CD4-positive, alpha-beta T cell treated with Interleukin-6 at 100 ng/mL for 8 hours (primary cell): ENCODE measurements around the gene PIH1D1.
A peak's percentile ranks its signal among the peaks of the same experiment; 100 is the strongest.
"Not testable (repeated sequence)": the region's sequence is repeated elsewhere in the genome, so short reads cannot be mapped to it uniquely, and the experiment has no call there.

Source experiments
- DNase-seq: peaks from one replicate; pipeline ENCODE4 v3.0.0-alpha.2; 2020; ENCODE audit warnings: mixed read lengths, low spot score

PIH1D1 gene

DNA sequence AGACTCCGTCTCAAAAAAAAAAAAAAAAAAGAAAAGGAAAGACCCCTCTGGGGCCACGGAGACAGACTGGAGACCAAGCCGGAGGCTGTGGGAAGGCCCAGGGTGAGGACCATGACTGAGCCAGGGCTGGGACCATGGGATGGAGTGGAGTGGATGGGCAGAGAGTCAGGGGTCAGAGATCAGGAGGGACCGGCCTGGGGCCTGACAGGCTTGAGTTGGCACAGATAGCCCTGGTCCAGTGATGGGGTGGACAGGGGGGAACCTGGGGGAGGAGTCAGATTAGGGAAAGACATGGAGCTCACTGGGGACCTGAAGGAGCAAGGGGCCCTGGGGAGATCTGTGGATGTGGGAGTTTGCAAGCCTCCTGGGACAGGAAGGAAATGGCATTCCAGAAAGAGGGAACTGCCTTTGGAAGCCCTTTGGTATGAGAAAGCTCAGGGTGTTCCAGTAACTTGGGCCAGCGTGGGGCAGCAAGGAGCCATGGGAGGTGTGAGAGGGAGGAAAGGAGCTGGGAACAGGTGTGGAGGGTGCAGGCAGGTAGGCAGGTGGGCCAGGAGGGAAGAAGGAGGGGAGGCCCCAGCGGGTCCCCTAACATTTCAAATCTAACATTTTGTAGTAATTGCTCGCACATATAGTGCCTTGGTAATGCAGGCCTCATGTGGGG lies 29.5 kb upstream of the PIH1D1 start:
- no peak for DNase-seq

DNA sequence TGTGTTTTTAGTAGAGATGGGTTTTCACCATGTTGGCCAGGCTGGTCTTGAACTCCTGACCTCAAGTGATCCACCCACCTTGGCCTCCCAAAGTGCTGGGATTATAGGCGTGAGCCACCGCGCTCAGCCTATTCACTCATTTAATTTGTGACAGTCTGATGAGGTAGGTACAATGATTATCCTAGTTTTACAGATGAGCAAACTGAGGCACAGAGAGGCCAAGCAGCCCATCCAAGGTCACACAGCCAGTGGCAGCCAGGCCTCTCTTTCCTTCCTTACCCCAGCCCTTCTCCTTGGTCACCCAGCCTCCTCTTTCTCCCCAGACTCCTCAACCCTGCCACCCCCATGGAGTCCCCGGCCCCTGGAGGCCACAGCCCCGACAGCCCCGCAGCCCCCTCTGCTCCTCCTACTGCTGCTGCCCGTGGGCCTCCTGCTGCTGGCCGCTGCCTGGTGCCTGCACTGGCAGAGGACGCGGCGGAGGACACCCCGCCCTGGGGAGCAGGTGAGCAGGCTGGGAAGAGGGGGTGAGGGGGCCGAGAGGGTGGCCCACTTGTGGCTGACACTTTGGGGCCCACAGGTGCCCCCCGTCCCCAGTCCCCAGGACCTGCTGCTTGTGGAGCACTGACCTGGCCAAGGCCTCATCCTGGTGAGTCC lies 28.5 kb upstream of the PIH1D1 start:
- DNase-seq: no peak

DNA sequence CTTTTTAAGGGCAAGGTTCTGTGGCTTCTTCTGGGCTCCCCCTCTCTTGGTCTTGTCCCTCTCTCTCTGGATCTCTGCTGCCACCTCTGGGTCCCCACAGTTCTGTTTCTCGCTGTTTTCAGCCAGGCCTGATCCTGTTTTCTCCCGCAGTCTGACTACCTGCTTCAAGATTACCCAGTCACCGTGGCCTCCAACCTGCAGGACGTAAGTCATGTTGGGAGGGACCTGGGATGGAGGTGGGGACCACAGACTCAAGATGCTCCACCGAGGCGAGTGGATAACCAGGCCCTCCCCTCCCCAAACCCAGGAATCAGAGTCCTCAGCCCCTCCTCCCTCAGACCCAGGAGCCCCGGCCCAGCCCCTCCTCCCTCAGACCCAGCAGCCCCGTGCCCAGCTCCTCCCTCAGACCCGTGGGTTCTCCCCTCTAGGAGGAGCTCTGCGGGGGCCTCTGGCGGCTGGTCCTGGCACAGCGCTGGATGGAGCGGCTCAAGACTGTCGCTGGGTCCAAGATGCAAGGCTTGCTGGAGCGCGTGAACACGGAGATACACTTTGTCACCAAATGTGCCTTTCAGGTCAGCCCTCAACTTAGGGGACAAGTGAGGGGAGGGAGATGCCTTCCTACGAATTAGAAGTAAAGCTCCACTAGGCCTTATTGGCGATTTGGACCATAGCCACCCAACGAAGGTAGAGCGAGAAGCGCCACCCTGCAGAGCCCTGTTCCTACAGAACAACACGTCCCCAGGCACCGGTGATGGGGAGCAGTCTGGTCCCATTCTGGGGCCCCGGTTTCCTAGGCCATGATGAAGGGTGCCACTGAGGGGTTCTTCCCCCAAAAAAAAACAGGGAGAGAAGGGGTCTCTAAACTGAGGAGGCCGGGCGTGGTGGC lies 24.6 kb upstream of the PIH1D1 start:
- peak; percentile 71 for DNase-seq

DNA sequence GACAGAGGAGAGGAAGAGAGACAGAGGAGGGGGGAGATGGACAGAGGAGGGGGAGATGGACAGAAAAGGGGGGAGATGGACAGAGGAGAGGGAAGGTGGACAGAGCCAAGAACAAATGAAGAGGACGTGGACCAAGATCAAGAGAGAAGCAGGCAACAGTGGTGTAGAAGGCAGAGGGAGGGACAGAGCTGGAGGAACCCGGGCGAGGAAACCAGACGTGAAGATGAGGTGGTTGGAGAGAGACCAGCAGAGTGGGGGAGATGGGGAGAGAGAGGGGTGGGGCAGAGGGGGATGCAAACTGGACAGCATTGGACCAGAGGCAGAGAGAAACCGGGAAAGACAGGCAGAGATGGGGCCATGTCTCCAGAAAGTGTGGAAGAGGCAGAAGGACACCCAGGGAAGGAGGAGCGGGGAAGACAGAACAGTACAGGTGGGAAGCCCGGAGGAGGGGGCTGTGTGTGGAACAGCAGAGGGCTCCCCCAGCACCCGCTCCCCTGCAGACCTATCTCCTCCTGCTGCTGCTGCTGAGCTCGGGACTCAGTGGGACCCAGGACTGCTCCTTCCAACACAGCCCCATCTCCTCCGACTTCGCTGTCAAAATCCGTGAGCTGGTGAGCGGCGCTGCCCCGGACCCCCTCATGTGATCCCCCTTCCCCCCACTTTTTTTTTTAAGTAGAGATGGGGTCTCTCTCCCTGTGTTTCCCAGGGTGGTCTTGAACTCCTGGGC lies 23.7 kb upstream of the PIH1D1 start:
- DNase-seq: peak; percentile 9

DNA sequence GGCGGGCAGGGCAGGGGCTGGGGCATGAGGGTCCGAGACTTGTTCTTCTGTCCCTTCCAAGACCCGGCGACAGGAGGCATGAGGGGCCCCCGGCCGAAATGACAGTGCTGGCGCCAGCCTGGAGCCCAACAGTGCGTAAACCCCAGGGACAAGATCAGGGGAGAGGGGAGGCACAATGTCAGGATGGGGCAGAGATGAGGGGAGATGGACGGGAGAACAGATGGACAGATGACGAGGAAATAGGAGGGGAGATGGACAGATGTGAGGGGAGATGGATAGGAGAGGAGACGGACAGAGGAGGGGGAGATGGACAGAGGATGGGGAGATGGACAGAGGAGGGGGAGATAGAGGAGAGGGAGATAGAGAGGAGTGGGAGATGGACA lies 22.9 kb upstream of the PIH1D1 start:
- no peak for DNase-seq

DNA sequence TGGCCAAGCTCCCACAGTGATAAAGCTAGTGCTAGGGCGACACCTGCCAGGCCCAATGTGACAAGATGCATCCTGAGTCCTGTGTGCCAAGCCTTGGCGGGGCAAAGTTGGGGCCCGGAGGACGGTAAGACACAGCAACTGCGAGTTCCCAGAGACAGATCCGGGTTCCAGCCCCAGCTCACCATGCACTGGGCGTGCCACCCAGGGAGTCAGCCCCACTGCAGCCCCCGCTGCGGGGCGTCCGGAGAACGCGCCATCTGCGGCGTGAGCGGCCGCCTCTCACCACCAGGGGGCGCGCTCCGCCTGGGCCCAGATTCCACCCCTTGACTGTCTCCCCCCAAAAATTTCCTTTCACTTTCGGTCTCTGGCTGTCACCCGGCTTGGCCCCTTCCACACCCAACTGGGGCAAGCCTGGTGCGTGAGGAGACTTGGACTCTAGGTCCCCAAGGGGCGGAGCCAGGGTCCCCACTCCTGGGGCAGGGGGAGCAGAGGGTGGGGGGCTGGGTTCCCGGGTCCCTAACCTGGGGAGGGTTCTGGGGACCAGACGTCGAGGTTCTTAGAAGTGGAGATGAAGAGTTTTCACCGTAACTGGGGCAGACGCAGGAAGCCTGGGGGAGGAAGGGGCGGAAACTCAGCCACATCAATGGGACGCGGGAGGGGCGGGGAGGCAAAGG lies 22.4 kb upstream of the PIH1D1 start, which contains the start of gene FLT3LG:
Gene FLT3LG, plus strand, starts transcription at position 348 of the 674 bp plus-strand sequence. CDS start 425 bp downstream, outside the sequence.
- peak; percentile 94 for DNase-seq

DNA sequence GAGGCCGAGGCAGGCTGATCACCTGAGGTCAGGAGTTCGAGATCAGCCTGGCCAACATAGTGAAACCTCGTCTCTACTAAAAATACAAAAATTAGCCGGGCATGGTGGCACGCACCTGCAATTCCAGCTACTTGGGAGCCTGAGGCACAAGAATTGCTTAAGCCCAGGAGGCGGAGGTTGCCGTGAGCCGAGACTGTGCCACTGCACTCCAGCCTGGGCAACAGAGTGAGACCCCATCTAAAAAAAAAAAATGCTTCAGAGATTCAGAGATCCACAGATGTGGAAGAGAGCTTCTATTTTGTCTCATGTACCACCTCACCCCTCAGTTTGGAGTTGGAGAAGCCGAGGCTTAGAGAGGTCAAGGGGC lies 21.9 kb upstream of the PIH1D1 start:
- not testable (repeated sequence) for DNase-seq

DNA sequence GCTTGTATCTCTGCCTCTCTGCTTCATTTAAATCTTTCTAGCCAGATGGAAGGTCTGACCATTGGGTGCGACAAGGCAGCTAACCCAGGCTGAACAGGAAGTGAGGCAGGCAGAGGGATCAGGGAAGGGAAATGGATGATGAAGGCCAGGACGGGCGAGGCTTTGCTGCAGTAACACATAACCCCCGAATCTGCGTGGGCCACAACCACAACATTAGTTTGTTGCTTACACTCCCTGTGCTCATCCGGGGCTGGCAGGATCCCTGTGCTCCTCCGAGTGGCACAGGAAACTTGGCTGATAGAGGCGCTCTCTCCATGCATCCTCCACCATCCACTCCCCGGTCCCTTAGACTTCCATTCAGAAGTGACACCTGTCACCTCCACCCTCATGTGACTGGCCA lies 21.3 kb upstream of the PIH1D1 start:
- DNase-seq: no peak

DNA sequence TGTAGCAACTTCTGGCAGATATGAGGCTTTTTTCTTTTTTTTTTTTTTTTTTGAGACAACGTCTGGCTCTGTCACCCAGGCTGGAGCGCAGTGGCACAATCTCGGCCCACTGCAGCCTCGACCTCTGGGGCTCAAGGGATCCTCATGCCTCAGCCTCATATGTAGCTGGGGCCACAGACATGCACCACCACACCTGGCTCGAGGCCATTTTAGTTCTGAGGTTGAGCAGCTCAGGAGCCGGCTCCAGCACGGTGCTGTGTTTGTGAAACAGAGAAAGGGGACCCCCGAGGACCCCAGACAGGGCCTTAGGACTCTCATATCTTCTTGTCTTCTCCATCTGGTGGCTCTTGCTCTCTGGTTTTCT lies 19.0 kb upstream of the PIH1D1 start:
- DNase-seq: no peak

DNA sequence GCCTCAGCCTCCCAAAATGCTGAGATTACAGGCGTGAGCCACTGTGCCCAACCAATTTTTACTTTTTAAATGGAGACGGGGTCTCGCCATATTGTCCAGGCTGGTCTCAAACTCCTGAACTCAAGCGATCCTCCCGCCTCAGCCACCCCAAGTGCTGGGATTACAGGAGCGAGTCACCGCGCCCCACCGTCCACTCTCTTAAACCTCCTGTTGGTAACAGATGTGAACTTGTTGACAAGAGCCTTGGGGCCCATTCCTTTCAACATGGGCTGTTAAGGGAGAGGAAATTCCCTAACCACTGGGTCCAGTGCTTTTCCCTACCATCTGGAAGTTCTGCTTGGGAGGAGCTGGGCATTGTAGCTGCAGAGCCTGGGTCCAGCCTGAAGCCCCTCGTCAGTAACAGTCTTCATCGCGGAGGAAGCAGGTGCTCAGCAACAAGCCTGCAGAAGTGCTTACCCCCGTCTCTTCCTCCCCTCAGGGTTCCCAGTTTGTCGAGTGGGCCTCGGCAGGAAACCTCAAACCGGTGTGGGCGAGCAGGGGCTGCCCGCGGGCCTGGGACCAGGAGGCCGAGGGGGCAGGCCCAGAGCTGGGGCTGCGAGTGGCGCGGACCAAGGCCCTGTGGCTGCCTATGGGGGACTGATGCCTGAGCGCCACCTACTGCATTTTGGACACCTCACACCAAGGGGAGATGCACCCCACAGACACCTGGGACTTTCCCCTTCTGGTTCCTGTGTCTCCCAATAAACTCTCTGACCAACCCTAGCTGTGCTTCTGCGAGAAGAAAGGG lies 18.4 kb upstream of the PIH1D1 start:
- peak; percentile 86 for DNase-seq

DNA sequence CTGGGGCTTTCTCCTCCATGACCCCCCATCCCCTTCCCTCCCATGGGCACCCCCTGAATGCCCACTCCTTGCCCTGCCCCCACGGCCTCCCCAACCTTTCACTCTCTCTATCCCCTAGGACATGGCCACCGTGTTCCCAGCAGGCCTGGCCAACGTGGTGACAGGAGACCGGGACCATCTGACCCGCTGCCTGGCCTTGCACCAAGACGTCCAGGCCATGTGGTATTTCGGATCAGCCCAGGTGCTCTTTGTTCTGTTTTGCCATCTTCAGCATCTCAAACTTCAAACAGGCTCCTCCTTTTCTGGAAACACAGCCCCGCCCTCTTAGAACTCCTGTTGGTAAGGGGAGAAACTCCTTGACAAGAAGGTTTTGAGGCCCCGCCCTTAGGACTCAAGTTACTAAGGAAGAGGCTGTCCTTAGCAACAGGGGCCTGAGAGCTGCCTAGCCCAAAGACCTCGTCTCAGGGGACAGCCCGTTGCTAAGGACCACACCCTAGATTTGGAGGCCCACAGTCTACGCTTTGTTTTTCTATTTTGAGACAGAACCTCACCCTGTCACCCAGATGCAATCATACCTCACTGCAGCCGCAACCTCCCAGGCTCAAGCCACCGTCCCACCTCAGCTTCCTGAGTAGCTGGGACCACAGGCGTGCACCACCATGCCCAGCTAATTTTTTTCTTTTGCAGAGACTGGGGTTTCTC lies 17.3 kb upstream of the PIH1D1 start:
- peak; percentile 95 for DNase-seq

DNA sequence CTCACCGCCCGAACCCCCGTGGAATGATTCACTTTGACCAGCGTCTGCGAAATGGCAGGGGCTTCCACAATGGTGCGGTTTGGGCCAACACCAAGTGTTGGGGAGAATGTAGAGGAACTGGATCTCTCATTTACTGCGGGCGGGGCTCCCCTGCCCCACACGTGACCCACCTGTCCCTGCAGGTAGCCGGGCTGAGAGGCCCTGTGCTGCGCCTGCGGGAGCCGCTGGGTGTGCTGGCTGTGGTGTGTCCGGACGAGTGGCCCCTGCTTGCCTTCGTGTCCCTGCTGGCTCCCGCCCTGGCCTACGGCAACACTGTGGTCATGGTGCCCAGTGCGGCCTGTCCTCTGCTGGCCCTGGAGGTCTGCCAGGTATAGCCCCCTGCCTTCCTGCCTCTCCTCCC lies 16.6 kb upstream of the PIH1D1 start:
- DNase-seq: no peak

DNA sequence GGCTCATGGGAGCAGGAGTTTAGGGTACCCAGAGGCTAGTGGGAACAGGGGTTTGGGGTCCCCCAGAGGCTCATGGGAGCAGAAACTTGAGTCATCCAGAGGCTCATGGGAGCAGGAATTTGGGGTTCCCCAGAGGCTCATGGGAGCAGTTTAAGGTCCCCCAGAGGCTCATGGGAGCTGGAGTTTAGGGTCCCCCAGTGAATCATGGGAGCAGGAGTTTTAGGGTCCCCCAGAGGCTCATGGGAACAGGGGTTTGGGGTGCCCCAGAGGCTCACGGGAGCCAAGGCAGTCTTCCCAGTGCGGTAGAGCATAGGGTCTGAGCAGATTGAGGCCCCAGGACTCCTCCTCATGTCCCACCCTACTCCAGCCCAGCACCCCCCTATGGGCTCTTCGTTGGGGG lies 13.8 kb upstream of the PIH1D1 start:
- no peak for DNase-seq

DNA sequence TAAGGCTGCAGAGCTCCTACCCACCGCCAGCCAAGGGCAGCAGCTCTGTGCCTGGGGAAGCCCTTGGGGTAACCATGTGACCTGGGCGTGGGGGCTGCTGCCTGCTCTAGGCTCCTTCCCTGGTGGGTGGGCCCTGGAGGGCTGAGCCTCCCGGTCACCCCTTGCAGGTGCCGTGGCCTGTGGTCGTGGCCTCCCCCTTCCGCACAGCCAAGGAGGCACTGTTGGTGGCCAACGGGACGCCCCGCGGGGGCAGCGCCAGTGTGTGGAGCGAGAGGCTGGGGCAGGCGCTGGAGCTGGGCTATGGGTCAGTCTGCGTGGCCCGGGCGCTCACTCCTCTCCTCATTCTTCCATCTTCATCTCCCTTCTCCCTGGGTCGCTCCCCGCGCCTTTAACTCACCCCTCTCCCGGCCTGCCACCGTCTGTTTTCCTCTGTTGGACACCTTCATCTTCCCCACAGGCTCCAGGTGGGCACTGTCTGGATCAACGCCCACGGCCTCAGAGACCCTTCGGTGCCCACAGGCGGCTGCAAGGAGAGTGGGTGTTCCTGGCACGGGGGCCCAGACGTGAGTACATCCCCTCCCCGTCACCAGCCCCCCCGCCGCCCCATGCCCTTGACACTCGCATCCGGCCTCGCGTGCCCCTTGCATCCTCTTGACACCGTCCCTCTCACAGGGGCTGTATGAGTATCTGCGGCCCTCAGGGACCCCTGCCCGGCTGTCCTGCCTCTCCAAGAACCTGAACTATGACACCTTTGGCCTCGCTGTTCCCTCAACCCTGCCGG lies 12.5 kb upstream of the PIH1D1 start:
- DNase-seq: no peak

DNA sequence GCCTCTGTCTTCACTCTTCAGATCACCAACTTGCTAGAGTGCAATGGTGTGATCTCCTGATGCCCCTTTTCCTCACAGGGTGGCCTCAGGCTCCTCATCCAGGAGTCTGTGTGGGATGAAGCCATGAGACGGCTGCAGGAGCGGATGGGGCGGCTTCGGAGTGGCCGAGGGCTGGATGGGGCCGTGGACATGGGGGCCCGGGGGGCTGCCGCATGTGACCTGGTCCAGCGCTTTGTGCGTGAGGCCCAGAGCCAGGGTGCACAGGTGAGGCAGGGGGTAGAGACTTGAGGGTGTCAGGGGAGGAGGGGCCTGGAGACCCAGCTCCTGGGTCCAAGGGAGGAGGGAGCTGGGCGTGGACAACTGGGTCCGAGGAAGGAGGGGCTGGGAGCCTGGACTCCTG lies 10.9 kb upstream of the PIH1D1 start:
- no peak for DNase-seq

DNA sequence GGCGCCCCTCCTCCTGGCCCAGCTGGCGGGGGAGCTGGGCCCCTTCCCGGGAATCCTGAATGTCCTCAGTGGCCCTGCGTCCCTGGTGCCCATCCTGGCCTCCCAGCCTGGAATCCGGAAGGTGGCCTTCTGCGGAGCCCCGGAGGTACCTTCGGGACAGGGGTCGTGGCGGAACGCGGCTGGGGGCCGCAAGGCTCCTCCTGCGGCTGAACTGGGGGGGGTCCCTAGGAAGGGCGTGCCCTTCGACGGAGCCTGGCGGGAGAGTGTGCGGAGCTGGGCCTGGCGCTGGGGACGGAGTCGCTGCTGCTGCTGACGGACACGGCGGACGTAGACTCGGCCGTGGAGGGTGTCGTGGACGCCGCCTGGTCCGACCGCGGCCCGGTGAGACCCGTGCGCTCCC lies 10.0 kb upstream of the PIH1D1 start:
- DNase-seq: no peak

DNA sequence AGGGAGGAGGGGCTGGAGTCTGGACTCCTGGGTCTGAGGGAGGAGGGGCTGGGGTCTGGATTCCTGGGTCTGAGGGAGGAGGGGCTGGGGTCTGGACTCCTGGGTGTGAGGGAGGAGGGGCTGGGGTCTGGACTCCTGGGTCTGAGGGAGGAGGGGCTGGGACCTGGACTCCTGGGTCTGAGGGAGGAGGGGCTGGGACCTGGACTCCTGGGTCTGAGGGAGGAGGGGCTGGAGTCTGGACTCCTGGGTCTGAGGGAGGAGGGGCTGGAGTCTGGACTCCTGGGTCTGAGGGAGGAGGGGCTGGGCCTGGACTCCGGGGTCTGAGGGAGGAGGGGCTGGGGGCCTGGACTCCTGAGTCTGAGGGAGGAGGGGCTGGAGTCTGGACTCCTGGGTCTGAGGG lies 9.5 kb upstream of the PIH1D1 start:
- DNase-seq: not testable (repeated sequence)

DNA sequence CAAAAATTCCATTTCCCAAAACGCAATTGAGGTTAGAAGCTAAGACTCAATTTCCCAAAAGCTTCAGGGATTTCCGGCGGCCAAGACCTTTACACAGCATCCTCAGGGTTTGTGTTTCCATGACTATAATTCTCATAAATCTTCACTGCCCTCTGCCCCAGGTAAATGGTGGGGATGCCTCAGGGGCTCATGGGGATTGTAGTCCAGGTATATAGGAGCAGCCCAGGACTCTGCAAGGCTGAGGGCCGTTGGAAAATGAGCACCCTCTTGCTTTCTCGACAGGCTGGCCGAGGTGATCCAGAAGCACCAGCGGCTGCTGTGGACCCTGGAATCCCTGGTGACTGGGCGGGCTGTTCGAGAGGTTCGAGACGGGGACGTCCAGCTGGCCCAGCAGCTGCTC lies 7.8 kb upstream of the PIH1D1 start:
- DNase-seq: no peak

DNA sequence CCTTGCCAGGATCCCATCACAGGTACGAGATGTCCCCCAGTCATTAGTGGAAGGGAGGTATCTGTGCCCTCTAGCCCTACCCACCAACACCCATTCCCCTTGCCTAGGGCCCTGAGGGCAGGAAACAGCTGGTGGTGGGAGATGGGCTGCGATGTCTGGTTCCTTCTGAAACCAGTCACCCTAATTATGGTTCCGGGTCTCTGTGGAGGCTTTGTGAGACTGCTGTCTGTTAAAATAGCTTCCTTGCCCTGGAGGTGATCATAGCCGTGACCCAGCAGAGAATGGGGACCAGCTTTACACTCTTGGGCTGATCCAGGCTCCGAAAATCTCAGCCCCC lies 6.9 kb upstream of the PIH1D1 start:
- no peak for DNase-seq

DNA sequence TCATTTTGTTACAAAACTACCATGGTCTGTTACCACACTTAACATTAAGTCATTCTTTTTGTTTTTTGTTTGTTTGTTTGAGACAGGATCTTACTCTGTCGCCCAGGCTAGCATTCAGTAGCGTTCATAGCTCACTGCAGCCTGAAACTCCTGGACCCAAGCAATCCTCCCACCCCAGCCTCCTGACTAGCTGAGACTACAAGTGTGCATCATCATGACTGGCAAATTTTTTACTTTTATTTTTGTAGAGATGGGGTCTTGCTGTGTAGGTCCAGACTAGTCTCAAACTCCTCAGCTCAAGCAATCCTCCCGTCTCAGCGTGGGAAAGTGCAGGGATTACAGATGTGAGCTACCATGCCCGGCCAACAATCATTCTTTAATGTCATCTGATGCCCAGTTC lies 4.7 kb upstream of the PIH1D1 start:
- no peak for DNase-seq
